GM18526 (cell line): ENCODE results near the gene NLE1.

ENCODE experiments used
- POLR2A ChIP-seq: IDR thresholded peaks from 3 replicates; pipeline ENCODE4 v1.6.1; 2011; ENCODE audit not compliant: insufficient read length; ENCODE audit errors: extremely low read depth

The NLE1 gene

DNA sequence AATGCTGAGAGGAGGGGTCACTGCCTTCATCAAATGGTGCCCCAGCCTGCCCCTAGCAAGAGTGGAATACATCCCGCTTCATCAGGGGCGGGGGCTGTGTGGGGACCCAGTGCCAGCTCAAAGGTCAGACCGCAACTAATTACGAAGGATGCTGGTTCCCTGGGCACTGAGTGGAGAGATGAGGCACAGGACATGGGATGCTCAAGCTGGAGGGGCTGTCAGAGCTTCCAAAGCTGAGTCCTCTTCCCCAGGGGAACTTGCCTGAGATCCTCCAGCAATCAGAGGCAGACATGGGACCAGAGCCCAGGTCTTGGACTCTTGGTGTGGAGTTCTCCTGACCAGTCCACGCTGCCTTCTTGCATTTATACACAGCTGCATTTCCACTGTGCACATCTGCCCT is 24.4 kb upstream of the NLE1 start:
- TF ChIP-seq POLR2A, result no peak

DNA sequence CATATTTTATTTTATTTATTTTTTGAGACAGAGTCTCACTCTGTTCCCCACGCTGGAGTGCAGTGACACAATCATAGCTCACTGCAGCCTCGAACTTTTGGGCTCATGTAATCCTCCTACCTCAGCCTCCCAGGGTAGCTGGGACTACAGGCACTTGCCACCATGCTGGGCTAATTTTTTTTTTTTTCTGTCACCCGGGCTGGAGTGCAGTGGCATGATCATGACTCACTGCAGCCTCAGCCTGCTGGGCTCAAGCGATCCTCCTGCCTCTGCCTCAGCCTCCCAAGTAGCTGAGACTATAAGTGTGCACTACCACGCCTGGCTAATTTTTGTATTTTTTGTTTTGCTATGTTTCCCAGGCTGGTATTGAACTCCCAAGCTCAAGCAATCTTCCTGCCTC is 22.6 kb upstream of the NLE1 start:
- no peak for TF ChIP-seq POLR2A

DNA sequence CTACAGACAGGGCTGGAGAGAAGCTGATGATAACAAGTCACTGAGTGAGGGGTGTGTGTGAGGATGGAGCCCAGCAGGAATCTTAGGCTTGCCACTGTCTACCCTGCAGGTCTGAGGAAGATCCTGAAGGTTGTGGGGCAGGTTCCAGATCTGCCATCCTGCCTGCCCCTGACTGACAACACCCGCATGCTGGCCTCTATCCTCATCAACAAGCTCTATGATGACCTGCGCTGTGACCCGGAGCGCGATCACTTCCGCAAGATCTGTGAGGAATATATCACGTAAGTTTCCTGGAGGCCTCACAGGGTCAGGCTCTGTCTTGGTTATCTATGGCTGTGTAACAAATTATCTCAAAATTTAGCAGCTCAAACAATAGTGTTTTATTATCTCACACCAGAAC is 21.8 kb upstream of the NLE1 start:
- no peak for TF ChIP-seq POLR2A

DNA sequence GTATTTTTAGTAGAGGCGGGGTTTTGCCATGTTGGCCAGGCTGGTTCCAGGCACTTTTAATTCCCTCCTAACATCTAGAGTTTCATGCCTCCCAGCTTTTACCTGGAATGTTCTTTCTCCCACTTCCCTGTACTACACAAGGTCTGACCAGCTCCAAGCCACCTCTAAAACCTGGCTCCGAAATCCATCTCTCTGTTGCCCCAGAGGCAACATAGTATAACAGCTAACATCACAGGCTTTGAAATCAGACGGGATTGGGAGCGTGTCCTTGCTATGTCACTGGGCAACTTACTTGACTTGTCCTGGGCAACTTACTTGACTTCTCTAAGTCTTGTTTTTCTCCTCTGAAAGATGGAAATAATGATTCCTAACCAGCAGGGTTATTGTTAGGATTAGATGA is 20.7 kb upstream of the NLE1 start:
- no peak for TF ChIP-seq POLR2A

DNA sequence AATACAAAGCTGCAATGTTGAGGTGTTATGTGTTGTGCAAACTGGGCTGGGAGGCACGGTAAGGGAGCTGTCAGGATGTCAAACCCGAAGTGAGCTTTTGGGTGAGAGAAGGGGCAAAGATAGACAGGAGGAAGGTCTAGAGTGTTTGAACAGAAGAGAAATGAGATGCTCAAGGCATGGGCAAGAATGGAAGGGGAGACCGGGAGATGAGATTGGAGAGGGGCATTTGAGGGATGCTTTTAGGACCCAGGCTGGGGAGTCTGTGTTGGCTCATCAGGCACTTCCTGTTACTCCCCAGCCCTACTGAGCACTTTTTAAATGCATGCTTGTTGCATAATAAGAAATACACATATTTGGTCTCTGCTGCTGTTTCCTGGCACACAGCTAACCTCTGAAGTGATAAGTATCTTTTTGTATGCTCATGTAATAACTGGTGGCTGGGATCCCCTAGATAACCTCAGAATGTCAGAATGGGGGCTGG is 19.2 kb upstream of the NLE1 start:
- TF ChIP-seq POLR2A, result no peak

DNA sequence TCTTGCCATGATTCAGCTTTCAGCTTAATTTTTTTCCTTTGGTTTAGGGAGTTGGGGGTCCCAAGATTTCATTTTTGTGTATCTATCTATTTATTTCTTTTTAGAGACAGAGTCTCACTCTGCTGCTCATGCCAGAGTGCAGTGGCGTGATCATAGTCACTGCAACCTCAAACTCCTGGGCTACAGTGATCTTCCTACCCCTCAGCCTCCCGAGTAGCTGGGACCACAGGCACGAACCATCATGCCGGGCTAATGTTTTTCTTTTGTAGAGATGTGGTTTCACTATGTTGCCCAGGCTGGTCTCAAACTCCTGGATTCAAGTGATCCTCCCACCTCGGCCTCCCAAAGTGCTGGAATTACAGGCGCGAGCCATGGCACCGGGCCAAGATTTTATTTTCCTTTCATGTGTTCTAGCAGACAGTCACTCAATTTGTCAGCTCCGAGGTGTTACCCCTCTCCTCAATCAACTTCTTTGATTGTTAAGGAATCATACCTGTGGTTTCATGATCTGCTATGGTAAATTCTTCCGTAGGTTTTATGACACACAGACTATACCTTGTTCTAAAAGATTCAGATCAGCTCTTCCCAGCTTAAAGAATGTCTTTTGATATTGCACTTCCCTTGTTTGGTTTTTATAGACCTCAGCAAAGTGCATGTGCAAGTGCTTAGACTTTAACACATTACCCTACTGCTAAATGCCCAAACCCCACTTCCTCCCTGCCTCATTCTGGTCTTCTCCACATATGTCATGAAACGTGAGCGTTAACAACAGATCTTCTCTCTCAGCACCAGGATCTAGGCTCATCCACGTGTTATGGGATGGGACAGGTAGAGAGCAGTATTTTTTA is 18.5 kb upstream of the NLE1 start:
- no peak for TF ChIP-seq POLR2A

DNA sequence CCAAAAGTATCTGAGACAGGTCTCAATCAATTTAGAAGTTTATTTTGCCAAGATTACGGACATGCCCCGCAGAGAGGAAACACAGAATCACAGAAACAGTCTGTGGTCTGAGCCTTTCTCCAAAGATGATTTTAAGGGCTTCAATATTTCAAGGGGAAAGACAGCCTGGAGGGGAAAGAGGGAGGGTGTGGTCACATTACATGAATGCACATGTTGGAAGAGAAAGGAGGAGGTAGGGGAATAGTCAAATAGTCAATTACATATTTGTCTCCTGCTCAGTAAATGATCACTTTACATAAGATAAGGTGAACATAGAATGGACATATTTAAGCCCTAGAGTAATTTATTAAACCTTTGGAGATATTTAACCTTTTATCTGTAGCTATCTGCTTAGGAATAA is 17.8 kb upstream of the NLE1 start:
- no peak for TF ChIP-seq POLR2A

DNA sequence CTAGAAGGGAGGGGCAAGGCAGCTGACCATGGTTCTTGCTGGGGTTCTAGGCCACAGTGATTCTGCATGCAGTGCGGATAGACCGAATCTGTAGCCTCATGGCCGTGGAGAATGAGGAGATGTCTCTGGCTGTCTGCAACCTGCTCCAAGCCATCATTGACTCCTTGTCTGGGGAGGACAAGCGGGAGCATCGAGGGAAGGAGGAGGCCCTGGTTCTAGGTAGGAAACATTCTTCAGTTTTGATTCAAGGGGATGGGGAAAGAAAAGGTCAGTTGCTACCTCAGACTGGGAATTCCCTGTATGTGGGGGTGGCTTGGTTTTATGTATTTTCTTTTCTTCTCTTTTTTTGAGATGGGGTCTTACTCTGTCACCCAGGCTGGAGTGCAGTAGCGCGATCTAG is 13.1 kb upstream of the NLE1 start:
- TF ChIP-seq POLR2A, result no peak

DNA sequence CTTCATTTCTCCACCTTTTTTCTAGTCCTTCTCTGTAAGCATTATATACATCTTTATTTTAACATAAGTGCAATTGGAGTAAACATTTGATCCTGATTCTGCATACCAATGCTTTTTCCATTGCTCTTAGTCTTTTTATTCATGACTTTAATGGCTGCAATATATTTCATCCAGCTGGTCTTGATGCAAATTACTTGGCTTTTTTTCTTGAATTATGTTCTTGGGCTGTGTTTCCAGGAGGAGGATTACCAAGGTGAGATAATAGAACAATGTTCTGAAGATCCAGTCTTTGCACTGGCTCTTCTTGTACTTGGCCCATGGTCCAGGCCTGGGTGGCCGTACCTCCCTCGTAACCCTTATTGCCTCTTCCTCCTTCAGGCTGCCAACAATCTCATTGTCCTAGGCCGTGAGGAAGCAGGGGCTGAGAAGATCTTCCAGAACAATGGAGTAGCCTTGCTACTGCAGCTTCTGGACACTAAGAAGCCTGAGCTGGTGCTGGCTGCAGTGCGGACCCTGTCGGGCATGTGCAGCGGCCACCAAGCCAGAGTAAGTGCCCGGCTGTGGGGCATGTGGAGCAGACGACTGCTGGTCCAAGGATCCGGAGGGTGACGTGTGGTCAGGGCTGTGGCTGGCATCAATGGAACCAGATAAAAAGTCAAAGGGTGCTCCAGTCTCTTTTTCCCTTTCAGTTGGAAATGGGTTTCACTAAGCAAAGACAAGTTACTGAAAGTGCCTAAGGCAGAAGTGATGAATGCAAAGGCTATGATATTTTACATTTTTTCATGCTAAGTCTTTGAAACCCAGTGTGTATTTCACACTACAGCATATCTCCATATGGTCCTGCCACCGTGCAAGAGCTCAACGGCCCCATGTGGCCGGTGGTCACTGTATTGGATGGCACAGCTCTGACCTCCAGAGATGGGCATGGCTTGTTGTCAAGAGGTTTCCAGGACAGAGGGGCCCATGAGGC is 12.4 kb upstream of the NLE1 start:
- TF ChIP-seq POLR2A, result no peak

DNA sequence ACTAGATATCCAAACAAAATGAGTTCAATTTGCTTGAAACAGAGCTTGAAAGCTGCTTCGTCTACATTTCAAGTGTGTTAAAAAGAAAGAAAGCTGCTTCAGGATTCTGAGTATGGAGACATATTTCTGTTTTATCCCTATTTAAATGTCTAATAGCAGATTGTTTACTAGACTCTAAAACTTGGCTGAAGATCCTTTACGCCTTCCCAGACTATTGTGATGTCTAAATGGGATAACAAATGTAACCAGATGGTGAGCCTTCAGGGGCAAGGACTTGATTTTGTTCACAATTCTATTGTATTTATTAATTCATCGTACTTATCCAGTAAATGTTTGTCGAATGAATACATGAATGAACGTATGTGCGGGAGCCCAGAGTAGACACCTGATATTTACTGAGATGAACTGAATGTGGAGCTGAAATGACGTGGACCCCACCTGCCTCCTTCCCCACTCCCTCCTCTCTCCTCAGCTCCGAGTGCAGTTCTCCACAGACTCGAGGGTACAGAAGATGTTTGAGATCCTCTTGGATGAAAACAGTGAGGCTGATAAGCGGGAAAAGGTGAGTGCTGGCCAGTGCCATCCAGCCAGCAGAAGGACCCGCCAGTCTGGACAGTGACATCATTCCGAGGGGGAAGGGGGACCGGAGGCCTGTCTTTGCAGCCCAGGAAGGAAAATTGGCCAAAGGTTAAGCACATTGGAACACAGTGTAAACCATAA is 10.5 kb upstream of the NLE1 start:
- no peak for TF ChIP-seq POLR2A

DNA sequence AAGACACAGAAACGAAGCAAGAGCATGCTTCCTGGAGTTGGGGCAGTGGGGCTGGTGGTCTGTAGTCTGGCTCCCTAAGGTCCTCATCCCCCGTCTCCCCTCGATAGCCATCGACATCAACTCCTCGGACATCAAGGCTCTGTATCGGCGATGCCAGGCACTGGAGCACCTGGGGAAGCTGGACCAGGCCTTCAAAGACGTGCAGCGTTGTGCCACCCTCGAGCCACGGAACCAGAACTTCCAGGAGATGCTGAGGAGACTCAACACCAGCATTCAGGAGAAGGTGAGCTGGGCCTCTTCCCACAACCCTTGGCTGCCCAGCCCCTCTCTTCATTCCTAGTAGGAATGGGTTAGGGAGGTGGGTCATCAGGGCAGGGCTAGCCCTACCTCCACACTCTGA is 7.8 kb upstream of the NLE1 start:
- no peak for TF ChIP-seq POLR2A

DNA sequence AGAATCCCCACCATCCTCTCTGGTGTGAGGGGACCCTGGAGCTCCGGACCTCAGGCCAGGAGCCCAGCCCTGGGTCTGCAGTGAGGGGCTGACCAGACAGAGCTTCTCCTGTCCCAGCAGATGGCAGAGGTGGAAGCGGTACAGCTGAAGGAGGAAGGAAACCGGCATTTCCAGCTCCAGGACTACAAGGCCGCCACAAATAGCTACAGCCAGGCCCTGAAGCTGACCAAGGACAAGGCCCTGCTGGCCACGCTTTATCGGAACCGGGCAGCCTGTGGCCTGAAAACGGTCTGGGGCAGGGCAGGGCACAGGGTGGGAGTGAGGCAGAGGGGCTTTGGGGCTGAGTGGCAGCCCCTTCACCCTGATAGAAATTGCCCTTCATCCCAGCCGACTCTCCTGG is 6.0 kb upstream of the NLE1 start:
- TF ChIP-seq POLR2A, result no peak

DNA sequence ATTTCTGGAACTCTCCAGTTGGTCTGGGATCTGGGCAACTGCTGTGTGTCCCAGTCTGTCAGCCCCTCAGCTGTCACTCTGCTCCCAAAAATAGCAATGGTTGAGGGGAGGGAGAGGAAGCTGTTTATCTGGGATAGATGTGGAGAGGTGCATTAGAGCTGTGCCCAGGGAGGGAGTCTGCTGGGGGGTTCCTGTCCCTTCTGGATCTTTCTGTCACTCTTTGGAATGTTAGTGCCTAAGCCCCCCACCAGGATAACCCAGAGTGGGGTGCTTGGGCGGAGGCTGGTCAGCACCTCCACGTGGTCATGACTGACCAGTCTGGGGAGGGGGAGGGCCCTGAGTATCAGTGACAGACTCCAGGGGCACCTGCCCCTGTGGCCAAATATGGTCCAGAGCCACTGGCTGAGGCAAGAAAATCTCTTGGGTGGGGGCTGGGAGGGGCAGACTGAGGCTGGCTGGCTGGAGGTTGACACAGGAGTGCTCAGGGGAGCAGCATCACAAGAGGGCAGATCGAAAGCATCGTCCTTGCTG is 5.3 kb upstream of the NLE1 start, which contains the start of gene UNC45B:
TSS of gene UNC45B (plus strand) at position 443 of the 531 bp plus-strand sequence. CDS start 447 bp downstream, outside the sequence.
- no peak for TF ChIP-seq POLR2A

DNA sequence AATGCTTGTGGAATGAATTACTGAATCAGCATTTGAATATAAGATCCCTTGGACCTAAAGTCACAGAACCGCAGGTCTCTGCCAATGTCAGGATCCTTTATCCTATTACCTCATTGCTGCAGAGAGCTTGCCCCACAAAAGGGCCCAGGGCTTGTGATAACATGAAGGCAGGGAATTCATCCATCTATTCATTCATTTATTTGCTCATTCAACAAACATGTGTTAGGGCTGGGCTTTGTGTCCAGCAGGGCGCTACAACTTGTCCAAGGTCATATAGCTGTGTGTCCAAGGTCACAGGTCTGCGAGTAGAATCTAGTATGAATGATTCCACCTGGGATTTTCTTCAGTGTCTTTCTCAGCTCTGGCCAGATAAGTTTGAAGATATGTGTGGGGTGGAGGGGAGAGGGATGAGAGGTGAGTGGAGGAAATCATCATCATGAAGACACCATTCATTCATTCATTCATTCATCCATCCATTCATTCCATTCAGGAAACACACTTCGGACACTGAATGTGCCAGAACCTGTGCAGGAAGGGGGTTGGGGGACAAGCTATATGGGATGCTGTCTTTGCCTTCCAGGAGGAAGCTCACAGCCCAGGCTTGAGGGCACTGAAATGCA is 4.2 kb upstream of the NLE1 start:
- no peak for TF ChIP-seq POLR2A
